H1 (cell line): ENCODE results near the gene ZGLP1. TPM values are rescaled to one million over a fixed set of nuclear protein-coding genes. Genes with fewer than 3 reads are reported as not detected.

ENCODE experiments used
- CTCF ChIA-PET: fragments of 300-600 bp; sonication (Branson Sonifier 250); formaldehyde crosslinking; loops from one replicate; lab custom pipeline; 2021; ENCODE audit not compliant: partially characterized antibody; lab: Charles Lee
- POLR2A ChIA-PET: fragments of 300-600 bp; sonication (Branson Sonifier 250); formaldehyde crosslinking; loops from one replicate; lab custom pipeline; 2021; ENCODE audit warnings: inconsistent platforms; ENCODE audit not compliant: partially characterized antibody; lab: Charles Lee
- DNase-seq, 2 experiments: peaks; one replicate each; pipeline versions ENCODE4 v3.0.0 to v3.0.0-alpha.2; 2010 to 2022; ENCODE audit warnings: low spot score in 2 of 2, low read depth in 1 of 2, mixed read lengths in 1 of 2
- FAIRE-seq: peaks from 2 replicates; lab custom pipeline; 2011; peaks lifted over from hg19 to GRCh38; lab: Jason Lieb, UNC
- H2AFZ ChIP-seq: 2 replicates; pipeline ENCODE4 v1.8.1; 2012; ENCODE audit warnings: low read length, inconsistent platforms
- H2AK5ac ChIP-seq: 2 replicates; pipeline ENCODE4 v1.6.1; 2013; ENCODE audit warnings: low read depth, low read length
- H2BK120ac ChIP-seq: replicated peaks from 2 replicates; pipeline ENCODE3; 2013; ENCODE audit warnings: low read depth, low read length, inconsistent platforms
- H2BK12ac ChIP-seq: 2 replicates; pipeline ENCODE4 v1.6.1; 2013; ENCODE audit warnings: low read depth, low read length
- H2BK15ac ChIP-seq: 2 replicates; pipeline ENCODE4 v1.6.1; 2013; ENCODE audit warnings: low read length
- H2BK20ac ChIP-seq: 2 replicates; pipeline ENCODE4 v1.6.1; 2013; ENCODE audit warnings: low read length
- H2BK5ac ChIP-seq: 2 replicates; pipeline ENCODE4 v1.6.1; 2013; ENCODE audit warnings: low read depth, low read length
- H3K14ac ChIP-seq: 2 replicates; pipeline ENCODE4 v1.6.1; 2013; ENCODE audit warnings: inconsistent platforms; ENCODE audit not compliant: insufficient read length
- H3K18ac ChIP-seq: 2 replicates; pipeline ENCODE4 v1.6.1; 2013; ENCODE audit warnings: low read length; ENCODE audit errors: extremely low read depth
- H3K23ac ChIP-seq: 2 replicates; pipeline ENCODE4 v1.6.1; 2013; ENCODE audit warnings: inconsistent platforms; ENCODE audit not compliant: insufficient read length
- H3K23me2 ChIP-seq: 2 replicates; pipeline ENCODE4 v1.6.1; 2013; ENCODE audit warnings: low read depth, low read length
- H3K27ac ChIP-seq: 2 replicates; pipeline ENCODE4 v1.6.1; 2011; ENCODE audit warnings: low read depth, low read length, inconsistent platforms
- H3K27me3 ChIP-seq, 4 experiments: replicated peaks in 1 of 4; 1 replicate in 1 of 4; 2 replicates in 3 of 4; pipeline versions ENCODE4 v1.6.1 to v1.8.1; 2011 to 2013; ENCODE audit warnings: low read length in 3 of 4, mild to moderate bottlenecking in 3 of 4, inconsistent platforms in 2 of 4, mixed read lengths in 2 of 4, moderate library complexity in 1 of 4; ENCODE audit not compliant: control insufficient read depth in 3 of 4, insufficient read depth in 3 of 4; ENCODE audit errors: extremely low read depth in 1 of 4
- H3K36me3 ChIP-seq, 4 experiments: 2 replicates each; pipeline versions ENCODE4 v1.6.1 to v1.8.1; 2011 to 2013; ENCODE audit warnings: mild to moderate bottlenecking in 4 of 4, low read length in 3 of 4, moderate library complexity in 2 of 4, control low read depth in 1 of 4, inconsistent platforms in 1 of 4; ENCODE audit not compliant: insufficient read depth in 4 of 4, control insufficient read depth in 2 of 4
- H3K4ac ChIP-seq: replicated peaks from 2 replicates; pipeline ENCODE3; 2013; ENCODE audit warnings: low read length, low read depth, mixed read lengths, inconsistent platforms; ENCODE audit not compliant: insufficient read length
- H3K4me1 ChIP-seq, 4 experiments: replicated peaks in 1 of 4; 1 replicate in 1 of 4; 2 replicates in 3 of 4; pipeline versions ENCODE4 v1.6.1 to v1.8.1; 2011 to 2013; ENCODE audit warnings: low read length in 3 of 4, inconsistent platforms in 2 of 4, mixed read lengths in 1 of 4; ENCODE audit not compliant: insufficient read depth in 4 of 4, control insufficient read depth in 3 of 4
- H3K4me2 ChIP-seq, 2 experiments: 2 replicates each; pipeline versions ENCODE4 v1.6.1 to v1.8.1; 2011 to 2013; ENCODE audit warnings: low read depth in 2 of 2, low read length in 2 of 2, control low read depth in 1 of 2, inconsistent platforms in 1 of 2, mild to moderate bottlenecking in 1 of 2; ENCODE audit not compliant: insufficient read depth in 1 of 2
- H3K4me3 ChIP-seq, 4 experiments: fragments of 200-600, 300-600 bp in 1 of 4; sonication (generic), shearing (Covaris generic), sonication (Bioruptor Twin) in 1 of 4; 2 replicates each; pipeline versions ENCODE4 v1.5.1 to v1.8.1; 2011 to 2016; ENCODE audit warnings: low read length in 4 of 4, low read depth in 3 of 4, control low read depth in 2 of 4, inconsistent platforms in 2 of 4, mild to moderate bottlenecking in 2 of 4, mixed read lengths in 1 of 4, moderate library complexity in 1 of 4; ENCODE audit not compliant: insufficient read depth in 2 of 4; ENCODE audit errors: extremely low read depth in 1 of 4
- H3K56ac ChIP-seq: replicated peaks from 2 replicates; pipeline ENCODE3; 2013; ENCODE audit warnings: low read depth, mild to moderate bottlenecking, mixed read lengths, low read length, inconsistent platforms; ENCODE audit not compliant: insufficient read length
- H3K79me1 ChIP-seq: 2 replicates; pipeline ENCODE4 v1.6.1; 2013; ENCODE audit warnings: low read depth, low read length, control low read depth
- H3K79me2 ChIP-seq, 2 experiments: 2 replicates each; pipeline versions ENCODE4 v1.6.1 to v1.8.1; 2012 to 2013; ENCODE audit warnings: low read length in 2 of 2, mild to moderate bottlenecking in 2 of 2, inconsistent platforms in 1 of 2; ENCODE audit not compliant: insufficient read depth in 2 of 2, control insufficient read depth in 1 of 2
- H3K9ac ChIP-seq, 4 experiments: replicated peaks in 1 of 4; 1 replicate in 1 of 4; 2 replicates in 3 of 4; pipeline versions ENCODE4 v1.6.1 to v1.8.1; 2011 to 2013; ENCODE audit warnings: low read depth in 3 of 4, low read length in 3 of 4, control low read depth in 2 of 4, mild to moderate bottlenecking in 2 of 4, moderate library complexity in 2 of 4, inconsistent platforms in 1 of 4; ENCODE audit errors: extremely low read depth in 1 of 4
- H3K9me3 ChIP-seq, 2 experiments: 2 replicates each; pipeline versions ENCODE4 v1.6.1 to v1.8.1; 2012 to 2013; ENCODE audit warnings: mild to moderate bottlenecking in 2 of 2, moderate library complexity in 2 of 2, control low read depth in 1 of 2, inconsistent platforms in 1 of 2, low read depth in 1 of 2, low read length in 1 of 2, mixed read lengths in 1 of 2; ENCODE audit not compliant: insufficient read depth in 2 of 2
- H4K20me1 ChIP-seq, 2 experiments: replicated peaks in 1 of 2; 2 replicates each; pipeline versions ENCODE3 to v1.8.1; 2011 to 2013; ENCODE audit warnings: inconsistent platforms in 2 of 2, low read length in 2 of 2, mild to moderate bottlenecking in 1 of 2; ENCODE audit not compliant: insufficient read depth in 2 of 2, control insufficient read depth in 1 of 2
- H4K5ac ChIP-seq: 2 replicates; pipeline ENCODE4 v1.6.1; 2013; ENCODE audit warnings: low read length, low read depth, mixed read lengths, inconsistent platforms; ENCODE audit not compliant: insufficient read length
- H4K8ac ChIP-seq: 2 replicates; pipeline ENCODE4 v1.8.0; 2013; ENCODE audit warnings: mild to moderate bottlenecking, moderate library complexity, low read length, inconsistent platforms; ENCODE audit not compliant: insufficient read depth; ENCODE audit errors: extremely low read depth
- H4K91ac ChIP-seq: replicated peaks from 2 replicates; pipeline ENCODE3; 2013; ENCODE audit warnings: low read length, mixed read lengths, inconsistent platforms; ENCODE audit not compliant: insufficient read length
- CEBPB ChIP-seq: IDR thresholded peaks from 2 replicates; pipeline ENCODE4 v1.6.1; 2012; ENCODE audit warnings: low read depth, low read length
- CTCF ChIP-seq, 3 experiments: IDR thresholded peaks; 1 replicate in 2 of 3; 2 replicates in 1 of 3; pipeline versions ENCODE4 v1.5.1 to v1.6.1; 2011; ENCODE audit warnings: low read length in 3 of 3, mild to moderate bottlenecking in 3 of 3, inconsistent platforms in 2 of 3, low read depth in 1 of 3, moderate library complexity in 1 of 3; ENCODE audit not compliant: insufficient read depth in 1 of 3; ENCODE audit errors: control extremely low read depth in 1 of 3
- HDAC6 ChIP-seq: IDR thresholded peaks from one replicate; pipeline ENCODE4 v1.7.1; 2012; ENCODE audit warnings: low read depth, mild to moderate bottlenecking, inconsistent platforms, low read length, moderate library complexity
- POU5F1 ChIP-seq: IDR thresholded peaks from 2 replicates; pipeline ENCODE4 v1.6.1; 2011; ENCODE audit warnings: low read depth, mild to moderate bottlenecking, low read length, moderate library complexity
- SAP30 ChIP-seq: fragments of 300-600 bp; sonication (generic); IDR thresholded peaks from 2 replicates; pipeline ENCODE4 v1.7.1; 2012; ENCODE audit warnings: low read length, moderate library complexity, mild to moderate bottlenecking, inconsistent platforms; ENCODE audit not compliant: insufficient read depth, insufficient replicate concordance
- SIRT6 ChIP-seq: IDR thresholded peaks from one replicate; pipeline ENCODE4 v1.7.1; 2012; ENCODE audit warnings: low read length, inconsistent platforms
- SP4 ChIP-seq: IDR thresholded peaks from 2 replicates; pipeline ENCODE4 v1.6.1; 2012; ENCODE audit warnings: low read length, inconsistent platforms
- SUZ12 ChIP-seq: fragments of 200-600 bp; sonication (generic); IDR thresholded peaks from 2 replicates; pipeline ENCODE4 v1.6.1; 2012; ENCODE audit warnings: mild to moderate bottlenecking, inconsistent platforms, low read length, moderate library complexity, mixed read lengths
- TAF1 ChIP-seq: IDR thresholded peaks from 2 replicates; pipeline ENCODE4 v1.6.1; 2011; ENCODE audit warnings: mild to moderate bottlenecking, low read depth, low read length
- WGBS, 2 experiments: shearing (Covaris generic) in 1 of 2; methylation state at CpG; one replicate each; pipeline versions ENCODE4 v1.1.6 to v1.1.7; 2013 to 2015; ENCODE audit warnings: low lambda C conversion rate in 2 of 2, mixed read lengths in 2 of 2, inconsistent platforms in 1 of 2, low coverage in 1 of 2, missing lambda C conversion rate in 1 of 2; ENCODE audit not compliant: insufficient replicate concordance in 2 of 2, insufficient coverage in 1 of 2, insufficient read length in 1 of 2; ENCODE audit errors: extremely low coverage in 1 of 2, missing lambda C conversion rate in 1 of 2; 5-methylcytosine and 5-hydroxymethylcytosine counted together
- polyA plus RNA-seq, 7 experiments: library from polyadenylated mRNA; depleted of rRNA in 3 of 7; stranded (reverse) in 5 of 7; unstranded in 2 of 7; fragments of >200 nt in 5 of 7; fragments of 200-250 nt in 2 of 7; gene quantifications; 1 replicate in 5 of 7; 2 replicates in 1 of 7; 4 replicates in 1 of 7; pipeline versions ENCODE4 v1.2.1 to v1.2.3, GENCODE V29; 2011 to 2013; ENCODE audit warnings: missing spikeins in 2 of 7, mixed read lengths in 2 of 7
- total RNA-seq: library from RNA; stranded (reverse); fragmentation: NEBNext Ultra II Directional; extraction: Animal tissue kit (Norgen Biotek cat#: 25700); gene quantifications from 2 replicates; pipeline ENCODE4 v1.2.1, GENCODE V29; 2021

Gene ZGLP1
- total and polyA plus RNA-seq, 2 of the 8 experiments (the other 6 are each of a cell fraction or from before 2014, with no cell fraction given), result 4.2 to 5.1 TPM

- Histone ChIP-seq H3K79me2 (no peaks in the 10 kb centered on the region), H3K23ac (no peak overlapping the region), H3K36me3 (peaks cover 15 to 45% (median 35%) of the 10 kb centered on the region in 4 experiments), H4K20me1 (peaks cover 0 to 8% of the 10 kb centered on the region in 2 experiments), H3K4me3 (no peak overlapping the region), H3K9ac (no peak overlapping the region), H3K4ac (no peak overlapping the region), H3K27me3 (no peaks in the 10 kb centered on the region; a peak in 1 of 7 replicates), H4K91ac (no peak overlapping the region), H3K14ac (no peak overlapping the region), H2BK15ac (no peak overlapping the region), H3K9me3 (no peaks in the 10 kb centered on the region), H3K23me2 (peaks cover 3% of the 10 kb centered on the region; the same call in 1 of the 2 replicates), H3K4me1 (no peaks in the 10 kb centered on the region; a peak in 1 of 7 replicates), H2AFZ (no peak overlapping the region), H4K5ac (no peak overlapping the region), H4K8ac (no peak overlapping the region), H2BK5ac (no peak overlapping the region), H2BK12ac (no peak overlapping the region), H3K18ac (no peak overlapping the region), H2BK120ac (no peak overlapping the region), H3K4me2 (no peak overlapping the region), H2BK20ac (no peak overlapping the region), H3K27ac (no peak overlapping the region), H2AK5ac (no peak overlapping the region), H3K79me1 (no peaks in the 10 kb centered on the region; the same call in 1 of the 2 replicates), H3K56ac (no peak overlapping the region)
- 94% methylated on average over 15 of the region's 15 CpGs; no CpG with 5 or more reads in 1 of the 2 experiments for WGBS, 2 experiments
- ChIA-PET POLR2A (interaction anchor here (0.7 to 11.4 kb wide), 5 partner anchors 15 to 368 kb away, joined by 3 to 104 read pairs (median 3); partner anchors contain the start of genes ICAM1 and RAVER1), CTCF (interaction anchor here (0.6 to 2.1 kb wide), 7 partner anchors 19 to 129 kb away, joined by 3 to 12 read pairs (median 4); no protein-coding TSS in a partner anchor)
- DNase-seq (no peak), FAIRE-seq (no peak)
- TF ChIP-seq SAP30 (no peak), CEBPB (no peak), CTCF (IDR thresholded peaks at IDR 0.05; ENCODE audit: control extremely low read depth in 1 of 3, insufficient read depth in 1 of 3, low read depth in 1 of 3, low read length in 3 of 3) (no peak), HDAC6 (no peak), POU5F1 (no peak), SIRT6 (no peak), SP4 (no peak), TAF1 (no peak), SUZ12 (no peak)
Measured at GRCh38 chr19:10317857-10318462, 8.3 kb upstream of the ZGLP1 start.
